ENCODE results near the gene BABAM2. TPM values are rescaled to one million over a fixed set of nuclear protein-coding genes. Genes with fewer than 3 reads are reported as not detected.

The BABAM2 gene
- total RNA-seq, 4 donors from 2014 or later = 57.2 to 72.2 (median 67.5) TPM

GRCh38 chr2:27955384-27956161 lies 65.0 kb downstream of the BABAM2 start:
- peak overlapping the region; percentile 72 to 81 (median 76) for H3K27ac ChIP-seq
- intact Hi-C loops (cut with DNase I; ENCODE audit: low total_unique reads) (loop anchor here (2.0 to 10.0 kb wide), 3 partner anchors 65 to 443 kb away; partner anchors contain the start of genes BABAM2 and RBKS), in situ Hi-C loops (cut with MboI; ENCODE audit: low sequenced_read_pairs in 4 of 4) (no loop called here)
- H3K4me1 ChIP-seq = peaks cover 59 to 63% of the 10 kb centered on the region in 2 donors
- no peak for ATAC-seq
- no peaks in the 10 kb centered on the region for H3K36me3 ChIP-seq
- TF ChIP-seq, protein P1, sequence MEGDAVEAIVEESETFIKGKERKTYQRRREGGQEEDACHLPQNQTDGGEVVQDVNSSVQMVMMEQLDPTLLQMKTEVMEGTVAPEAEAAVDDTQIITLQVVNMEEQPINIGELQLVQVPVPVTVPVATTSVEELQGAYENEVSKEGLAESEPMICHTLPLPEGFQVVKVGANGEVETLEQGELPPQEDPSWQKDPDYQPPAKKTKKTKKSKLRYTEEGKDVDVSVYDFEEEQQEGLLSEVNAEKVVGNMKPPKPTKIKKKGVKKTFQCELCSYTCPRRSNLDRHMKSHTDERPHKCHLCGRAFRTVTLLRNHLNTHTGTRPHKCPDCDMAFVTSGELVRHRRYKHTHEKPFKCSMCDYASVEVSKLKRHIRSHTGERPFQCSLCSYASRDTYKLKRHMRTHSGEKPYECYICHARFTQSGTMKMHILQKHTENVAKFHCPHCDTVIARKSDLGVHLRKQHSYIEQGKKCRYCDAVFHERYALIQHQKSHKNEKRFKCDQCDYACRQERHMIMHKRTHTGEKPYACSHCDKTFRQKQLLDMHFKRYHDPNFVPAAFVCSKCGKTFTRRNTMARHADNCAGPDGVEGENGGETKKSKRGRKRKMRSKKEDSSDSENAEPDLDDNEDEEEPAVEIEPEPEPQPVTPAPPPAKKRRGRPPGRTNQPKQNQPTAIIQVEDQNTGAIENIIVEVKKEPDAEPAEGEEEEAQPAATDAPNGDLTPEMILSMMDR (IDR thresholded peaks at IDR 0.05 in 4 of 5, conservative IDR thresholded peaks at IDR 0.05 in 1 of 5) = no peak
- DNase-seq = no peak
- no peaks in the 10 kb centered on the region for H3K27me3 ChIP-seq
- no peaks in the 10 kb centered on the region for H3K9me3 ChIP-seq
- H3K4me3 ChIP-seq = no peak overlapping the region

DNA sequence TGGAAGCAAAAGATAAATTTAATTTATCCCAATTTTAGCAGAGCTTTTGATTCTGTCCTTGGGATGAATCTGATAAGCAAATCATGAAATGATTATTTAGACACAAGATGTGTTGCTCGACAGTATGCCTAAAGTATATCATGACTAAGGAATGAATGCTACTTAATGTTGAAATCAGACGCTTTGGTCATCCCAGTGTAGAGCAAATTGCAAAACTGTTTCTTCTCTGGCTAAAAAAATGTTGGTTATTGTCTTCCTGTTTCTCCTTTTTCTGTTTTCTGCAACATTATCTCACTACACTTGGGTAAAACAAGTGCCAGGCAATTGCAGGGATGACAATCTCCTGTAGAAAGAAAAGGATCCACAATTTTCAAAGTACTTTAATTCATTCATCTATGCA lies 66.4 kb downstream of the BABAM2 start:
- in situ Hi-C loops (cut with MboI; ENCODE audit: low sequenced_read_pairs in 4 of 4) = no loop called here
- ATAC-seq (no peak), DNase-seq (no peak)
- H3K9me3 ChIP-seq = no peaks in the 10 kb centered on the region
- H3K27ac ChIP-seq = peak overlapping the region in 3 of 4 donors; percentile 23 to 75 (median 72)
- no peaks in the 10 kb centered on the region for H3K27me3 ChIP-seq
- intact Hi-C loops (cut with DNase I; ENCODE audit: low total_unique reads) = loop anchor here (10.0 kb wide), 1 partner anchor 148 kb away; no protein-coding TSS in a partner anchor
- TF ChIP-seq POLR2A (IDR thresholded peaks at IDR 0.05) = no peak
- H3K36me3 ChIP-seq = no peaks in the 10 kb centered on the region
- peaks cover 59 to 68% of the 10 kb centered on the region in 2 donors for H3K4me1 ChIP-seq
- no peak overlapping the region for H3K4me3 ChIP-seq

DNA sequence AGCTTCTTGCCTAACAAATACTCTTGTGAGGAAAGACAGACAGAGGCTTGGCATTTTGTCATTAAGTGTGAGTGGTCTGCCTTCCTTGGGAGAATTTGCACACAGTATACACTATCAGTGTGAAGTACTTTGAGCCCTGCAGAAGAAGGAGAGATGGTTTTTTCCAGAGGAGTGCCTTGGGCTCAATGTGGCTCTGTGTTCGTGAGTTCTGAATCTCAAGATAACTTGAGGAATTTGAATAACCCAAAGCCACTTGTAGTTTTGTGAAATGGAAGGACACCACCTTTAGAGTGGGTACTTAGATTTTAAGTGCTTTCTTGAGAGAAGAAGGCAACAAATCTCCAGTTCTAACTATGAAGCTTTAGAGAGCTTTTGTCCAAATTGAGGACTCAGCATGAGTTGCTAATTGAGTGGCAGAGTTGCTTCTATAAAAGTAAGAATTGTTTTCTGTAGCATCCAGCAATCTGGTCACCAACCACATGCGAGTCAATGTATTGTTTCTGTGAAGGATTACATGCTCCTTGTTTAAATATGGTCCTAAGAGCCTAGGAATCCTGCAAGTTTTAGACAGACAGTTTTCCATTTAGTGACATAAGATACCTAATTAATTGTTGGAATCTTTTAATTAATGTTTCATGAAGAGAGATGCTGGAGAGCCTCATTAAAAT lies 68.3 kb downstream of the BABAM2 start:
- no peak overlapping the region for H3K4me3 ChIP-seq
- H3K27me3 ChIP-seq = no peaks in the 10 kb centered on the region
- ATAC-seq (no peak), DNase-seq (no peak)
- H3K27ac ChIP-seq = peak overlapping the region in 1 of 4 donors; percentile 6
- H3K9me3 ChIP-seq = no peaks in the 10 kb centered on the region
- TF ChIP-seq POLR2A (IDR thresholded peaks at IDR 0.05) = no peak
- TF ChIP-seq, protein P1 (IDR thresholded peaks at IDR 0.05 in 4 of 5, conservative IDR thresholded peaks at IDR 0.05 in 1 of 5) = no peak
- in situ Hi-C loops (cut with MboI; ENCODE audit: low sequenced_read_pairs in 4 of 4) = no loop called here
- intact Hi-C loops (cut with DNase I; ENCODE audit: low total_unique reads) = loop anchor here (10.0 kb wide), 1 partner anchor 146 kb away; no protein-coding TSS in a partner anchor
- no peaks in the 10 kb centered on the region for H3K36me3 ChIP-seq
- H3K4me1 ChIP-seq = peaks cover 56 to 71% of the 10 kb centered on the region in 2 donors

DNA sequence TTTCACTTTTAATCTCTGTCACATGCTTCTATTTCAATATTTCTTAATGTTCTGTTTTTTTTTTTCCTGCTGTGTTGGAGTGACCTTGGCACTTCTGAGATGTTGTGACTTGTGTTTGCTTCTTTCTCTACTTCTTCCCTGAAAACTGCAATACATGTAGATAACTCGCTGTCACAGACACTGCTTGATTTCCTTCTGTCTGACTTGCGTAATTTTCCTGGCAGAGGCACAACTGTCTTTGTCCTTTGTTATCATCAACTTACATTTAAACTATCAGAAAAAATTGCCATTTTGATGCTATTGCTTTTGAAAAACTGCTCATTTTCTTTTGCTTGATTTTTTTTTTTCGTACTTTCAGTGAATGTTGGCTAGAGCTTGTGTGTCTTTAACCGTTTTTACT lies 69.0 kb downstream of the BABAM2 start:
- no peak for TF ChIP-seq POLR2A (IDR thresholded peaks at IDR 0.05)
- TF ChIP-seq, protein P1 (IDR thresholded peaks at IDR 0.05 in 4 of 5, conservative IDR thresholded peaks at IDR 0.05 in 1 of 5) = no peak
- Histone ChIP-seq H3K9me3 (no peaks in the 10 kb centered on the region), H3K36me3 (no peaks in the 10 kb centered on the region), H3K4me1 (peaks cover 50 to 64% of the 10 kb centered on the region in 2 donors), H3K27me3 (no peaks in the 10 kb centered on the region), H3K27ac (peak overlapping the region in 1 of 4 donors; percentile 6), H3K4me3 (no peak overlapping the region)
- peak; percentile 43 to 46 for DNase-seq
- intact Hi-C loops (cut with DNase I; ENCODE audit: low total_unique reads) (loop anchor here (10.0 kb wide), 1 partner anchor 145 kb away; no protein-coding TSS in a partner anchor), in situ Hi-C loops (cut with MboI; ENCODE audit: low sequenced_read_pairs in 4 of 4) (no loop called here)
- no peak for ATAC-seq

Measured in gastrocnemius medialis (tissue), 4 donors.